ENCODE data around the gene HMCN1. TPM values are rescaled to one million over a fixed set of nuclear protein-coding genes. Genes with fewer than 3 reads are reported as not detected.

The HMCN1 gene
- total RNA-seq, 1 donor, result under 0.01 TPM

DNA sequence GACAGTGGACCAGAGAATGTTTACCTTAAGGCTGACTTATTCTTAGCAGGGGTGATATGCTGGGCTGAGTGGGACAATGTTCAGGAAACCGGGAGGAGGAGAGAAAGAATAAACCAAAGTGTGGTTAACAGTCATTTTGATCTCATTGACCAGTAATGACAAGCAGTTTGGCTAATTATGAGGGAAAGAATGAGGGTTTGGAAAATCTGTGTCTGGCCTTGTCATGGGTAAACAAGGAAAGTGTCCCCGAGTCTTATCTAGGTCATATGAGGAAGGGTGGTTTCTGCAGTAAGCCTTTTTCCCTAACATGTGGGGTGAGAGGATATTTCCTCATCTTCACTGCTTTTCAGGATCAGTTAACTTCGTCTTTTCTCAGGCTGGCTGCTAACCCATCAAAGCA is 485.9 kb downstream of the HMCN1 start:
- Histone ChIP-seq H3K27me3 (ENCODE audit: insufficient read depth, low read length) (no peaks in the 10 kb centered on the region), H3K9me3 (ENCODE audit: low read depth, low read length) (no peaks in the 10 kb centered on the region), H3K4me3 (ENCODE audit: low read length) (no peak overlapping the region), H3K4me1 (ENCODE audit: insufficient read depth, low read length) (no peaks in the 10 kb centered on the region)

DNA sequence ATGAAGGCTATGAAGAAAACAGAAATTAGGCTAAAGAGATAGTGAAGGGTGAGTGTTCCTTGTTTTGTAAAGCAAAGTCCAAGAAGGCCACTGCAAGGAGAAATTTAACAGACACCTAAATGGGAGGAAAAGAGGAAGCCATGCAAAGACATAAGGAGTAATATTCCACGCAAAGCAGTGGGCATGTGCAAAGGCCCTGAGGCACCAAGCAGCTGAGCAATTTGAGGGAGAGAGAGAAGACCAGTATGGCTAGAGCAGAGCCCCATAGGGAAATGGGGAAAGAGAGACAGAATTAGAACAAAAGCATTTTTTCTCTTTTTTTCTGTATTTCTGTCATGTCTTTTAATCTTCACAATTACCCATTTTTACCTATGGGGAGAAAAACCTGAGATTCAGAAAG is 486.7 kb downstream of the HMCN1 start:
- H3K4me1 ChIP-seq (ENCODE audit: insufficient read depth, low read length), result no peaks in the 10 kb centered on the region
- no peak overlapping the region for H3K4me3 ChIP-seq (ENCODE audit: low read length)
- H3K9me3 ChIP-seq (ENCODE audit: low read depth, low read length), result no peaks in the 10 kb centered on the region
- H3K27me3 ChIP-seq (ENCODE audit: insufficient read depth, low read length), result no peaks in the 10 kb centered on the region

DNA sequence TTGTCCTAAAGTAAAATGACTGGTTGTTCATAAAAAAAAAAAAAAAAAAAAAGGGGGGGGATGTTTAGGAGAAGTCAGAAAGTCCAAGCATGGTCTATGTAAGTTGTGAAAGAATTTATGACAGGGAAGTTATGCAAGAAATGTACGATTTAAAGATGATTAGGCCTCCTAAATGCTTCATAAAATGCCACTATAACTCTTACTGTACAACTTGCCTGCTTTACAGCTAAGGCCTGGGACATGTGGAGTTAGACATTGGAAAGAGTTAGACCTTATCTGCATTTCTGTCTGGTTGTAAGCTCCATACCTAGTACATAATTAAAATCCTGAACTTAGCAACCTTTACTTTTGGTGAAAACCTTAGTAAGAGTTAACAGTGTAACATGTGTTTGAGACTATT is 490.9 kb downstream of the HMCN1 start:
- Histone ChIP-seq H3K4me1 (ENCODE audit: insufficient read depth, low read length) (no peaks in the 10 kb centered on the region), H3K9me3 (ENCODE audit: low read depth, low read length) (no peaks in the 10 kb centered on the region), H3K4me3 (ENCODE audit: low read length) (no peak overlapping the region), H3K27me3 (ENCODE audit: insufficient read depth, low read length) (no peaks in the 10 kb centered on the region)

DNA sequence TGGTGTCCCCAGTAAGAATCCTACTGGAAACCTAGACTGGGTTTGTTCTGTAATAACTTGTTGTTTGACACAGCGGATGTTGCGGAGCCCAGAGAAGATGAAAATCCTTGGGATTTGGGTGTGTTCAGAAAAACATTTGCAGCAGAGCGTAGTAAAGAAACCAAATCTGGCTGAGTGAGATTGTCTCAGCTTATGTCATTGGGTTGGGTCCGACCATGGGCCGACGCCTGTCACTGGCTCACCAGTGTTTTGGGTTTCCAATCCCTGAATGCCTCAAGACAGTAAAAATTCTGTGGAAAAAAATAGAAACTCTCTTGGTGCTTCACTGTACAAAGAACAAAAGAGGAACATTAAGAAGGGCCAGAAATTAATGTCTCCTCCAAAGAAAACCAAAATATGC is 494.6 kb downstream of the HMCN1 start:
- Histone ChIP-seq H3K9me3 (ENCODE audit: low read depth, low read length) (no peaks in the 10 kb centered on the region), H3K4me1 (ENCODE audit: insufficient read depth, low read length) (no peaks in the 10 kb centered on the region), H3K27me3 (ENCODE audit: insufficient read depth, low read length) (no peaks in the 10 kb centered on the region), H3K4me3 (ENCODE audit: low read length) (no peak overlapping the region)

DNA sequence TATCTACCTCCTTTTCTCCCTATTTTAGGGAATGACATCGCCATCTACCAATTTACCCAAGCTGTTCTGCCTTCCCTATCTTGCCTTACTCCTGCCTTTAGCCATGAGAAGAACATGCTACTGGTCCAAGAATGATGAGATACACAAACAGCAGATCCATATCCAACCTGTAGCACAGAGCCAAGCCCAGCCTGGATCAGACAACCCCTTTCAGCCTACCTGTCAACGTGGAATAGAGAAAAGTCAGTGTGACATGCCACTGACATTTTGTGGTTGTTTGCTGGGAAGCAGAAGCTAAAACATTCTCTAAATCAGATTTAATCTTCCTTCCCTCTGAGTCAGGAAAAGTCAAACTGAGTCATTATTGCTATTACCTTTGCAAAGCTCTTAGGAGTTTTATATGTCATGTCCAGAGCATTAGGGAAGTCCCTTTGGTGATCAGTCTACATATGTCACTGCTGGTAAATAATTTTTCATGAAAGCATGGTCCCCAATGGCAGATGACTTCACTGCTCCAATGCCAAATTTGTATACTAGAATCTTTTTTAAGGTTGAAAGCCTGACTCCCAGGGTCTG is 497.8 kb downstream of the HMCN1 start:
- Histone ChIP-seq H3K4me3 (ENCODE audit: low read length) (no peak overlapping the region), H3K4me1 (ENCODE audit: insufficient read depth, low read length) (no peaks in the 10 kb centered on the region), H3K27me3 (ENCODE audit: insufficient read depth, low read length) (no peaks in the 10 kb centered on the region), H3K9me3 (ENCODE audit: low read depth, low read length) (no peaks in the 10 kb centered on the region)

DNA sequence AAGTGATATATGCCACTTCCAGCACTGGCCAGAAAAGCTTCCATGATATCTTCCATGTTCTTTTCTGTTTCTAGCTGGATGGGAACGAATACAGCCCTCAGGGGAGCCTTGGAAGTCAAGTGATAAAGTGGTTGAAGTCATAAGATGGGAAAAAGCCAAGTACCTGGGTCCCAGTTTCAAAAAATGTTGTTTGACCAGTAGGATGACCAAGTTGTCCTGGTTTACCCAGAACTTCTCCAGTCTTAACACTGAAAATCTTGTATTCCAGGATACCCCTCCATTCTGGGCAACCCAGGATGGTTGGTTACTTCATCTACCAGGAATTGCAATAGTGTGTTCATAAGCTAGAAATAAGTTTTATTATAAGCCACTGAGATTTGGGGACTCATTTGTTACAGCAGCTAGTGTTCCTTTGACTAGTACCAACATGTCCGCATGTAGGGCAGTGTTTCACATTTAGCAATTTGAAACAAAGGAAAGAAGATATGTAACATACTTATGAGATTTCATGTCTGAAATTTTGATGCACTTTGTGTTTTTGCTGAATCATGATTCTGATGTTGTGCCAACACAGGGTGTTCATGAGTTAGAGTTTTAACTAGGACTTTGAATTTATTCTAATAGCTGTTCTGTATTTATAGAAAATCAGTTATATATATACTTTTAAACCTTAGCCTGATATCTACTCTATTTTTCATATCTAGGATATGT is 500.9 kb downstream of the HMCN1 start:
- no peak overlapping the region for H3K4me3 ChIP-seq (ENCODE audit: low read length)
- H3K27me3 ChIP-seq (ENCODE audit: insufficient read depth, low read length), result no peaks in the 10 kb centered on the region
- no peaks in the 10 kb centered on the region for H3K9me3 ChIP-seq (ENCODE audit: low read depth, low read length)
- H3K4me1 ChIP-seq (ENCODE audit: insufficient read depth, low read length), result no peaks in the 10 kb centered on the region

DNA sequence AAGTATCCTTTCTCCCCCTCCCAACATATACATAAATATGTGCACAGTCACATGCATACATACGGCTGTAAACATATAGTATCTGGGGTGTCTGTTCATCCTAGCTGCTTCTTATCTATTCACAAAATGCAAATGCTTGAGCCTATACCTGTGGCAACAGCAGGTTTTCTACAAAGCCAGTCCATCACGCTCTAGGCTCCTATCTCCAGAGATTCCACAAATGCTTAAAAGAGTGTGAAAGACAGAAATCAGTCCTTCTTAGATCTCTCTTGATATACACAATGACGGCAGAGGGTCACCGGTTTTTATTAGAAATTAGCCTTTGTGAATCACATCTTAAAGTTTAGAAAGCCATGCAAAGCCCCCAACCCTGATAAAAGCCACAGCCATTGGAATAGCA is 501.5 kb downstream of the HMCN1 start:
- no peaks in the 10 kb centered on the region for H3K9me3 ChIP-seq (ENCODE audit: low read depth, low read length)
- H3K4me3 ChIP-seq (ENCODE audit: low read length), result no peak overlapping the region
- H3K27me3 ChIP-seq (ENCODE audit: insufficient read depth, low read length), result no peaks in the 10 kb centered on the region
- H3K4me1 ChIP-seq (ENCODE audit: insufficient read depth, low read length), result no peaks in the 10 kb centered on the region

DNA sequence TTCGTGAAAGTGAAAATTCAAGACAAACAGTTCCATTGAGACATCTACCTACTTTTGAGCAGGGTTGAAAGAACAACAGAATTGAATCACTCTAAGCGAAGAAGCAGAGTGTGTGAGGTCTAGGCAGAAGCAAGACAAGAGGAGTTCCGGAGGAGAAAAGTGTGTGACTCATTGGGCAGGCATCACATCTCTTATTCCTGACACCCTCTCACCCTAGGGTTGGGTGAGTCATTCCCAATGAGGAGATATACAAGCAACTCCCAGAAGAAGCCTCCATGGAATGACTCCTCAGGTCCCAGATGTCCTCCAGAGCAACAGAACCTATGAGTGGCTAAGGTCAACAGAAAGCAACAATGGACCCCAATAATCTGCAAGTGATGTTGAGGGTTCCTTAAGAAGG is 502.7 kb downstream of the HMCN1 start:
- H3K9me3 ChIP-seq (ENCODE audit: low read depth, low read length), result no peaks in the 10 kb centered on the region
- no peaks in the 10 kb centered on the region for H3K27me3 ChIP-seq (ENCODE audit: insufficient read depth, low read length)
- H3K4me3 ChIP-seq (ENCODE audit: low read length), result no peak overlapping the region
- no peaks in the 10 kb centered on the region for H3K4me1 ChIP-seq (ENCODE audit: insufficient read depth, low read length)

DNA sequence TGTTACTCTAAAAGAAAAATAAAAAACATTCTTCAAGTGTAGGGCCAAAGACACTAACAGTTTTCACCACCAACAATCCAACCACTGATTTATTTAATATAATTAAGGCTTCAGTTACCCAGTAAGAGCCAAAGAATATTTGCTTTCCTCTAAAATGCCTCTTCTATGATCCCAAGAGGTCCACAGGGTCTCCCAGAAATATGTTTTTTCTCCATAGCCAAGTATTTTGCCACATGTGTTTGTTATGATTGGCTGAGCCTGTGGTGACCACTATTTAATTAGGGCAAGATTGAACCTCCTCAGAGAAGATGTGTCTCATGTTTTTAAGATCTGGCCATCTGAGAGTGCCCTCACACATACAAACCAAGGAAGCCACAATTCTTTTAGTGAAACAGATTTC is 505.0 kb downstream of the HMCN1 start:
- H3K9me3 ChIP-seq (ENCODE audit: low read depth, low read length), result no peaks in the 10 kb centered on the region
- H3K4me1 ChIP-seq (ENCODE audit: insufficient read depth, low read length), result no peaks in the 10 kb centered on the region
- H3K27me3 ChIP-seq (ENCODE audit: insufficient read depth, low read length), result no peaks in the 10 kb centered on the region
- H3K4me3 ChIP-seq (ENCODE audit: low read length), result no peak overlapping the region

DNA sequence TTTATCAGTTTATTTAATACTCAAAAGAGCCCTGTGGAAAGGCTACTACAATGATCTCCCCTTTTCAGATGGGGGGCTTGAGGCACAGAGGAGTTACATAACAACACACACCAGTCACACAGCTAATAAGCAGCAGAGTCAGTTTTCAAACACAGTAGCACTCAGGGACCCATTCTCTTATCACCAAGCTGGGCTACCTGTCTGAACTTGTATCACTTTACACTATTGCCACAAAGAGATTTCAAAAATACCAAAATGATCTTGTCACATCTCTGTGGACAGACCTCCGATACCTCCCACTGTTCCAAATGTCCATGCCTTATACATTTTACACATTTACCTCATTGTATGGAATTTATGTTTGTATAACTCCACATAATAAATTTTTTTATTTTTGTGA is 506.2 kb downstream of the HMCN1 start:
- Histone ChIP-seq H3K4me1 (ENCODE audit: insufficient read depth, low read length) (no peaks in the 10 kb centered on the region), H3K4me3 (ENCODE audit: low read length) (no peak overlapping the region), H3K27me3 (ENCODE audit: insufficient read depth, low read length) (no peaks in the 10 kb centered on the region), H3K9me3 (ENCODE audit: low read depth, low read length) (no peaks in the 10 kb centered on the region)
